GM12864 (cell line): ENCODE measurements around the gene KCNK4.

Experiments used
- DNase-seq: peaks from one replicate; pipeline ENCODE4 v3.0.0-alpha.2; 2011; ENCODE audit warnings: low read depth
- H3K4me3 ChIP-seq: 2 replicates; pipeline ENCODE4 v1.5.1; 2011; ENCODE audit warnings: mild to moderate bottlenecking, low read depth, low read length, control low read depth
- CTCF ChIP-seq: IDR thresholded peaks from 2 replicates; pipeline ENCODE4 v1.5.1; 2011; ENCODE audit warnings: low read depth, mild to moderate bottlenecking, moderate library complexity, low read length, control low read depth, inconsistent platforms; ENCODE audit errors: missing control alignments

Gene KCNK4

GRCh38 chr11:64287676-64288352 is 3.3 kb upstream of the KCNK4 start:
- TF ChIP-seq CTCF = no peak

DNA sequence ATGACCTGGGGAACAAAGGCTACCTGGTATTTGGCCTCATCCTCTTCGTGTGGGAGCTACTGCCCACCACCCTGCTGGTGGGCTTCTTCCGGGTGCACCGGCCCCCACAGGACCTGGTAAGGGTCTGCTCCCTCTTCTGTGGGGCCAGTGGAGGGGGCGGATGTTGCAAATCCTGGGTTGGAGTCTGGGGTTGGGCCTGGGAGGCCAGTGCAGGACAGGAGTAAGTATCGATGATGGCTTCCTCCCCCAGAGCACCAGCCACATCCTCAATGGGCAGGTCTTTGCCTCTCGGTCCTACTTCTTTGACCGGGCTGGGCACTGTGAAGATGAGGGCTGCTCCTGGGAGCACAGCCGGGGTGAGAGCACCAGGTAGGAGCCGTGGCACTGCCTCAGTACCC is 2.8 kb upstream of the KCNK4 start:
- no peak for TF ChIP-seq CTCF
- DNase-seq = no peak
- H3K4me3 ChIP-seq = no peak overlapping the region

More at GRCh38 chr11:64287676-64288352, 3.3 kb upstream of the KCNK4 start:
- DNase-seq = no peak
- H3K4me3 ChIP-seq = no peak overlapping the region

- H3K4me3 ChIP-seq = no peak overlapping the region
- TF ChIP-seq CTCF = no peak
- DNase-seq = no peak
Observed at GRCh38 chr11:64289002-64289564, 2.0 kb upstream of the KCNK4 start.

GRCh38 chr11:64290352-64291261 is 495 bp upstream of the KCNK4 start:
- TF ChIP-seq CTCF = no peak
- H3K4me3 ChIP-seq = no peak overlapping the region
- DNase-seq = no peak

- DNase-seq = no peak
- no peak overlapping the region; the same call in 1 of the 2 replicates for H3K4me3 ChIP-seq
- no peak for TF ChIP-seq CTCF
Observed at GRCh38 chr11:64291752-64292459, 804 bp downstream of the KCNK4 start.

GRCh38 chr11:64292460-64293254 is 1.6 kb downstream of the KCNK4 start:
- H3K4me3 ChIP-seq = no peak overlapping the region; the same call in 1 of the 2 replicates
- TF ChIP-seq CTCF = no peak
- DNase-seq = no peak
